ENCODE measurements around the gene CNN3. TPM values are rescaled to one million over a fixed set of nuclear protein-coding genes. Genes with fewer than 3 reads are reported as not detected.

CNN3 gene
- total and polyA plus RNA-seq, 2 donors (not counting 1 experiment from before 2014, with no cell fraction given), result 2.3 to 17.2 TPM

- H3K9me3 ChIP-seq (ENCODE audit: control extremely low read depth in 1 of 3, control insufficient read depth in 2 of 3, insufficient read depth in 1 of 3, low read length in 2 of 3), result peaks cover 0 to 2% (median 0%) of the 10 kb centered on the region in 3 donors
- no peaks in the 10 kb centered on the region for H3K27me3 ChIP-seq (replicated peaks in 1 of 4; ENCODE audit: control extremely low read depth in 1 of 4, control insufficient read depth in 3 of 4, insufficient read depth in 4 of 4, low read length in 3 of 4)
- intact Hi-C loops (cut with micrococcal nuclease), result no loop called here
- ATAC-seq (ENCODE audit: low read depth) (no peak), DNase-seq (no peak)
- ChIA-PET POLR2A (interaction anchor here (0.6 kb wide), 1 partner anchor 535 kb away, joined by 3 read pairs; no protein-coding TSS in a partner anchor), CTCF (no interaction called here)
- H3K9ac ChIP-seq (ENCODE audit: low read length), result no peak overlapping the region
- H4K20me1 ChIP-seq (ENCODE audit: control insufficient read depth, insufficient read depth, low read length, poor library complexity, severe bottlenecking), result no peaks in the 10 kb centered on the region
- H3K4me3 Mint-ChIP-seq, result no peak overlapping the region
- no peak overlapping the region for H2AFZ ChIP-seq (ENCODE audit: insufficient read depth, low read depth, low read length, poor library complexity, severe bottlenecking)
- H3K27ac Mint-ChIP-seq, result no peak overlapping the region
- no peaks in the 10 kb centered on the region for H3K36me3 ChIP-seq (replicated peaks in 1 of 2; ENCODE audit: control extremely low read depth in 1 of 2, control insufficient read depth in 1 of 2, extremely low read depth in 1 of 2, insufficient read depth in 2 of 2, low read length in 1 of 2)
- H3K27me3 Mint-ChIP-seq, result no peaks in the 10 kb centered on the region
- TF ChIP-seq EZH2 (IDR thresholded peaks at IDR 0.05; ENCODE audit: borderline replicate concordance, insufficient read depth, low read depth, low read length, poor library complexity, severe bottlenecking), result no peak
- TF ChIP-seq, protein P1, sequence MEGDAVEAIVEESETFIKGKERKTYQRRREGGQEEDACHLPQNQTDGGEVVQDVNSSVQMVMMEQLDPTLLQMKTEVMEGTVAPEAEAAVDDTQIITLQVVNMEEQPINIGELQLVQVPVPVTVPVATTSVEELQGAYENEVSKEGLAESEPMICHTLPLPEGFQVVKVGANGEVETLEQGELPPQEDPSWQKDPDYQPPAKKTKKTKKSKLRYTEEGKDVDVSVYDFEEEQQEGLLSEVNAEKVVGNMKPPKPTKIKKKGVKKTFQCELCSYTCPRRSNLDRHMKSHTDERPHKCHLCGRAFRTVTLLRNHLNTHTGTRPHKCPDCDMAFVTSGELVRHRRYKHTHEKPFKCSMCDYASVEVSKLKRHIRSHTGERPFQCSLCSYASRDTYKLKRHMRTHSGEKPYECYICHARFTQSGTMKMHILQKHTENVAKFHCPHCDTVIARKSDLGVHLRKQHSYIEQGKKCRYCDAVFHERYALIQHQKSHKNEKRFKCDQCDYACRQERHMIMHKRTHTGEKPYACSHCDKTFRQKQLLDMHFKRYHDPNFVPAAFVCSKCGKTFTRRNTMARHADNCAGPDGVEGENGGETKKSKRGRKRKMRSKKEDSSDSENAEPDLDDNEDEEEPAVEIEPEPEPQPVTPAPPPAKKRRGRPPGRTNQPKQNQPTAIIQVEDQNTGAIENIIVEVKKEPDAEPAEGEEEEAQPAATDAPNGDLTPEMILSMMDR (IDR thresholded peaks at IDR 0.05), result no peak
- no peak overlapping the region for H3K27ac ChIP-seq (ENCODE audit: low read length in 2 of 2)
- H3K9me3 Mint-ChIP-seq (ENCODE audit: insufficient read depth), result no peaks in the 10 kb centered on the region
- H3K4me3 ChIP-seq (ENCODE audit: control extremely low read depth in 1 of 5, extremely low read depth in 1 of 5, insufficient read depth in 1 of 5, low read depth in 2 of 5, low read length in 4 of 5), result no peak overlapping the region
- no peak overlapping the region for H3K4me2 ChIP-seq (replicated peaks; ENCODE audit: low read depth, low read length, poor library complexity, severe bottlenecking)
- no peaks in the 10 kb centered on the region for H3K4me1 Mint-ChIP-seq
- no CpG with 5 or more reads among the region's 5 CpGs for WGBS (ENCODE audit: insufficient coverage)
- no peaks in the 10 kb centered on the region for H3K79me2 ChIP-seq (ENCODE audit: control insufficient read depth, insufficient read depth, low read length)
- H3K4me1 ChIP-seq (ENCODE audit: control insufficient read depth in 2 of 2, insufficient read depth in 2 of 2, low read length in 2 of 2), result no peaks in the 10 kb centered on the region
Observed at GRCh38 chr1:94952539-94952938, 25.6 kb upstream of the CNN3 start.

DNA sequence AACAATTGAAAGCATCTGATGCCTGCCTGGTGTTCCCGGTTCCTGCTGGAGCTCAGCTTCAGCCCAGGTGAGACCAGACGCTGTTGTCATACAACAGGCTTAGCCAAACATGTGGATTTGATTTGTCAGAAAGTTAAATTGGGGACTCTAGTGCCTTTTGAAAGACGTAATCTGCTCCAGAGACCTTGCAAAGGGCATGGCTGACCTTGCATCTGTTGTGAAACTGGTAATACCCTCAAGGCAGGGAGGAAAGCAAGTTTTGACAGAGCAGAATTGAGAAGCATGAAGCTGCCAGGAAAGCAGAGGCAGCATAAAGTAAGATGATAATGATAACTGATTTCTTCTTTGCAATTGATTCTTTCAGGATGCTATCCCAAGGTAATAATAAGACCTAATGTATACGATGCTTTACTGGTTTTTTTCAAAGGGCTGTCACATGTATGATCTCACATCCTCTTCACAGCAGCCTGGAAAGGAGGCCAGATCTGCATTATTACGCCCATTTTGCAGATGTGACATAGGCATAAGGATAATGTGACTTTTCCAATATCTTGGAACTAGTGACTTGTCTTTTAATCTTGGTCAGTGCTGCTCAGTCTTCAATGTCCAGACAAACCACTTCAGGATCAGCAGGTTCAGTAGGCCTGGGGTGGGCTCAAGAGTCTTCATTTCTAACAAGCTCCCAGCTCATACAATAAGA lies 24.7 kb upstream of the CNN3 start:
- peaks cover 0 to 2% (median 0%) of the 10 kb centered on the region in 3 donors for H3K9me3 ChIP-seq (ENCODE audit: control extremely low read depth in 1 of 3, control insufficient read depth in 2 of 3, insufficient read depth in 1 of 3, low read length in 2 of 3)
- H3K4me3 Mint-ChIP-seq, result no peak overlapping the region
- H3K27ac Mint-ChIP-seq, result no peak overlapping the region
- H3K4me1 ChIP-seq (ENCODE audit: control insufficient read depth in 2 of 2, insufficient read depth in 2 of 2, low read length in 2 of 2), result no peaks in the 10 kb centered on the region
- no peaks in the 10 kb centered on the region for H3K27me3 ChIP-seq (replicated peaks in 1 of 4; ENCODE audit: control extremely low read depth in 1 of 4, control insufficient read depth in 3 of 4, insufficient read depth in 4 of 4, low read length in 3 of 4)
- H2AFZ ChIP-seq (ENCODE audit: insufficient read depth, low read depth, low read length, poor library complexity, severe bottlenecking), result no peak overlapping the region
- no peak for DNase-seq
- intact Hi-C loops (cut with micrococcal nuclease), result no loop called here
- H3K27me3 Mint-ChIP-seq, result no peaks in the 10 kb centered on the region
- H3K4me3 ChIP-seq (ENCODE audit: control extremely low read depth in 1 of 5, extremely low read depth in 1 of 5, insufficient read depth in 1 of 5, low read depth in 2 of 5, low read length in 4 of 5), result no peak overlapping the region
- H3K4me2 ChIP-seq (replicated peaks; ENCODE audit: low read depth, low read length, poor library complexity, severe bottlenecking), result no peak overlapping the region
- H3K9me3 Mint-ChIP-seq (ENCODE audit: insufficient read depth), result no peaks in the 10 kb centered on the region
- no peaks in the 10 kb centered on the region for H4K20me1 ChIP-seq (ENCODE audit: control insufficient read depth, insufficient read depth, low read length, poor library complexity, severe bottlenecking)
- H3K9ac ChIP-seq (ENCODE audit: low read length), result no peak overlapping the region
- H3K36me3 ChIP-seq (replicated peaks in 1 of 2; ENCODE audit: control extremely low read depth in 1 of 2, control insufficient read depth in 1 of 2, extremely low read depth in 1 of 2, insufficient read depth in 2 of 2, low read length in 1 of 2), result no peaks in the 10 kb centered on the region
- no peaks in the 10 kb centered on the region for H3K79me2 ChIP-seq (ENCODE audit: control insufficient read depth, insufficient read depth, low read length)
- ChIA-PET POLR2A (no interaction called here), CTCF (no interaction called here)
- no peak for TF ChIP-seq EZH2 (IDR thresholded peaks at IDR 0.05; ENCODE audit: borderline replicate concordance, insufficient read depth, low read depth, low read length, poor library complexity, severe bottlenecking)
- TF ChIP-seq, protein P1 (IDR thresholded peaks at IDR 0.05), result no peak
- WGBS (ENCODE audit: insufficient coverage), result 97% methylated on average over 3 of the region's 5 CpGs
- no peaks in the 10 kb centered on the region for H3K4me1 Mint-ChIP-seq
- no peak for ATAC-seq (ENCODE audit: low read depth)
- H3K27ac ChIP-seq (ENCODE audit: low read length in 2 of 2), result no peak overlapping the region

Measured in B cell (primary cell).